COLO829 (cell line): ENCODE results near the gene NEURL2.

Experiments used
- DNase-seq: peaks from one replicate; pipeline ENCODE4 v3.0.0; 2012; ENCODE audit warnings: low spot score

Gene NEURL2

DNA sequence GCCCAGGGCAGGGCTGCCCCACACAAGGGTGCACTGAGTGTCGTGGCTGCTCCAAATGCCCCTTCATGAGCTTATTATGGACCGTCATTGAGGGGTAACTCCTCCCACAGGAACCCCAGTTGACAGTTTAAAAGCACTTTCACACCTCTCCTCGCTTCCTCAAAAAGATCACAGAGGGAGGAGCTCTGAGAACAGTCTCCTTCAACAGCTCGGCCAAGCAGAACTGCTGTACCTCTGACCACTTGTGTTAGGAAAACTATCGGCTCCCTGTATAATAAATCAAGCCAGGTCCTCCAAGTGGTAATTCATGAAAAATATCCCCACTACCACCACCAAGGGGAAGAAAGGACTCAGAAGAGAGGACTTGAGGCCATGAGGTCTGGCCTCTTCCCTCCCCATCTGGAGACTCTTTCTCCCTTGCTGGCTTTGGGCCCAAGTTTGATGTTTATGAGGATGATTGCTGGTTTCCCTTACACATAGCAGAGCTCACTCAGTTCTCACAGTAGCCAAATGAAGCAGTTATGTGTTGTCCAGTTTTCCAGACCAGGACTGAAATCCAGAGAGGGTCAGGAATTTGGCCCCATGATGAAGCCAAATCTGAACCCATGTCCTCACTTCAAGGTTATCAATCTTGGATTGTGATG is 48.7 kb downstream of the NEURL2 start:
- DNase-seq: no peak

GRCh38 chr20:45841407-45842129 is 49.4 kb downstream of the NEURL2 start:
- DNase-seq: no peak

DNA sequence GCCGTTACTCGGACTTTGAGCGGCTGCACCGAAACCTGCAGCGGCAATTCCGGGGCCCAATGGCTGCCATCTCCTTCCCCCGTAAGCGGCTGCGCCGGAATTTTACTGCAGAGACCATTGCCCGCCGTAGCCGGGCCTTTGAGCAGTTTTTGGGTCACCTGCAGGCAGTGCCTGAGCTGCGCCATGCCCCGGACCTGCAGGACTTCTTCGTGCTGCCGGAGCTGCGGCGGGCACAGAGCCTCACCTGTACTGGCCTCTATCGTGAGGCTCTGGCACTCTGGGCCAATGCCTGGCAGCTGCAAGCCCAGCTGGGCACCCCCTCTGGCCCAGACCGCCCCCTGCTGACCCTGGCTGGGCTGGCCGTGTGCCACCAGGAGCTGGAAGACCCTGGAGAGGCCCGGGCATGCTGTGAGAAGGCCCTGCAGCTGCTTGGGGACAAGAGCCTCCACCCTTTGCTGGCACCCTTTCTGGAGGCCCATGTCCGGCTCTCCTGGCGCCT is 50.3 kb downstream of the NEURL2 start:
- DNase-seq: no peak
